GM19023 (cell line): ENCODE measurements around the gene UQCC2.

Experiments used
- ATAC-seq: cut with Tn5 transposase; IDR thresholded peaks from one replicate; pipeline ENCODE4 v1.9.1; 2021; ENCODE audit warnings: mild to moderate bottlenecking, moderate library complexity; ENCODE audit not compliant: unreplicated experiment

The UQCC2 gene

DNA sequence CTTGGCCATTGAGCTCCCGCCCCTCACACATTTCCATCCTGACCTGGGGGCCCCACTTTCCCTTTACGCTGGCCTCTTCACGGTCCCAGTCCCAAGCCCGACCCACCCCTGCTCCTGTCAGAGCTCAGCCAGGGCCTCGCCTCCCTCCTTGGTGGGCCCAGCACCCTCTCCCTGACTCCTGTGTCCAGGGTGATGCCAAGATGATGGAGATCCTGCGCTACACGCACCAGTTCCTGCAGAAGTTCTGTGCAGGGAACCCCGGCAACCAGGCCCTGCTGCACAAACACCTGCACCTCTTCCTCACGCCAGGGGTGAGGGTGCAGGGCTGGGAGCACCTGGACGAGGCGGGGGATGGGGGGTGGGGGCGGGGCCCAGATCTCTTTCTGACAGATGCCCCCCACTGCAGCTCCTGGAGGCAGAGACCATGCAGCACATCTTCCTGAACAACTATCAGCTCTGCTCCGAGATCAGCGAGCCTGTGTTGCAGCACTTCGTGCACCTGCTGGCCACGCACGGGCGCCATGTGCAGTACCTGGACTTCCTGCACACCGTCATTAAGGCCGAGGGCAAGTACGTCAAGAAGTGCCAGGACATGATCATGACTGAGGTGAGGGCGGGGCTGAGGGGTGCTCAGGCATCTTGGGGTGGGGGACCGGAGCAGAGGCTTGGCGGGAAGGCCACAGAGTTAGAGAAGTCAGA is 33.1 kb downstream of the UQCC2 start:
- no peak for ATAC-seq

DNA sequence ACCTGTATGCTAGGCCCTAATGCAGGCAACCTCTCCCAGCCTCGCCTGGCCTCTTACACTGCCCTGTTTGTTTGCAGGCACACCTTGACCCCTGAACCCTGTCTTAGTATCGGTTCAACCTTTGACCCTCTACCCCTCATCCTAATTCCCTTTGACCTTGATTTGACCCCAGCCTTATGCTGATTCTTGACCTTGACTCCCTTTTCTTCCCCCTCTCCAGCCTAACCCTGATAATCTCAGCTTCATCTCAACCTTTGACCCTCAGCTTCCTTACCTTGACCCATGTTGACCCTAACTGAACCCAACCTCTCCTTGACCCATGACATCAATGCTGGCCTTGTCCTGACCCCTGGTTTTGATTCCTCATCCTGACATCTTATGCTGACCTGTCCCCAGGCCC is 33.8 kb downstream of the UQCC2 start:
- no peak for ATAC-seq

DNA sequence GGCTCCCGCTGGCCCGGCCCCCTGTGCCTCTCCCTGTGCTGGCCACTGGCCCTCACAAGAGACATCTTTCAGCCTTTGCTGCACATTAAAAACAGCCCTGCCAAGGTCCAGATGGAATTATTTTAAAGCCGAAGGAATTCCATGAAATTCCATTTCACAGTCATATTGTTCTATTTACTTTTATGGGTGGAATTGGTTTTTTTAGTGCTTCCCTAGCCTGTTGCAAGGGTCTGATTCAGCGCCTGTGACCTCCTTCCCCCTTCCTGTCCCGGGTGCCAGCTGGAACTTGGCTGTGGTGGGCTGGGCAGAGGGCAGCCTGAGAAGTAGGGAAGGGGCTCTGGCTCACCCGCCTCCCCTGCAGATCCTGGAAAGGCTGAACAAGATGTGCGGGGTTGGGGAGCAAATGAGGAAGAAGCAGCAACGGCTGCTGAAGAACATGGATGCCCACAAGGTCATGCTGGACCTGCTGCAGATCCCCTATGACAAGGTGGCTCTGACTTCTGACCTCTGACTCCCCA is 34.3 kb downstream of the UQCC2 start:
- ATAC-seq = no peak

DNA sequence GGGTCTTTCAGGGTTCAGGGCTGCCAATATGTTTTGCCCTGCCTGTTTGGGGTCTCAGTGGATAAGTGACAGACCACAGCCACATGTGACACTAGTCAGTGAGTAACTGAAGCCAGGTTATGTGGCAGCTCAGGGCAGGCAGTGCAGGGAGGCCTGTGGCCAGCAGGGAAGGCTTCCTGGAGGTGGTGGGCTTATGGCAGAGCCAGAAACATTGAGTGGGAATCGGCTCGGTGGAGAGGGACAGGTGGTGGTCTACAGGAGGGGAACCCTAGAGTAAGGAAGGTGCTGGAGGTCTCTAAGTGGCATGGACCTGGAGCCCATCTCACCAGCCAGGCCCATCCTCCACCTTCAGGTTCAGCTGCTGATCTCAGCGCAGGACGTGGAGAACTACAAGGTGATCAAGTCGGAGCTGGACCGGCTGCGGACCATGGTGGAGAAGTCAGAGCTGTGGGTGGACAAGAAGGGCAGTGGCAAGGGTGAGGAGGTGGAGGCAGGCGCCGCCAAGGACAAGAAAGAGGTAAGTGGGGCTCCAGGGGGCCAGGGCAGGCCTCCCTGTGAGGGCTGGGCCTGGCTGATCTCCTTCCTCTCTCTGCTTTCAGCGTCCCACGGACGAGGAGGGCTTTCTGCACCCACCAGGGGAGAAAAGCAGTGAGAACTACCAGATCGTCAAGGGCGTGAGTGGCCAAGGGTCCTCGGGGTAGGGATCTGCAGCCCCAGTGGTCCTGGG is 34.9 kb downstream of the UQCC2 start:
- no peak for ATAC-seq

DNA sequence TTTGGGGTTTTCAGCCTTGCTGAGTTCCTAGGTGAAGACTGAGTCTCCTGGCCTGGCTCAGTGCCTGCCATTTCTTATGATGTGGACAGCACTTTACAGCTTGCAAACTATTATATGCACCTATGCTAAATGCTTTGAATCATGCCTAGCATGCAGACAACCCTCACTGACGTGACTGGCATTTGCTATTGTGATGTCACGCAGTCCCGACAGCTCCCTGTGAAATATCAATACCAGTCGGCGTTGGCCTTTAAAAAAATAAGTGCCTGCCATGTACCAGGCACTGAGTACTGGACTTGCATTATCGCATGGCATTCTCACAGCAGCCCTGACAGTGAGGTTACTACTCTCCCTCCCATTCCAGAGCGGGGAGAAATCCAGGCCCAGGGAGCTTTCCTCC is 35.5 kb downstream of the UQCC2 start:
- ATAC-seq = no peak

DNA sequence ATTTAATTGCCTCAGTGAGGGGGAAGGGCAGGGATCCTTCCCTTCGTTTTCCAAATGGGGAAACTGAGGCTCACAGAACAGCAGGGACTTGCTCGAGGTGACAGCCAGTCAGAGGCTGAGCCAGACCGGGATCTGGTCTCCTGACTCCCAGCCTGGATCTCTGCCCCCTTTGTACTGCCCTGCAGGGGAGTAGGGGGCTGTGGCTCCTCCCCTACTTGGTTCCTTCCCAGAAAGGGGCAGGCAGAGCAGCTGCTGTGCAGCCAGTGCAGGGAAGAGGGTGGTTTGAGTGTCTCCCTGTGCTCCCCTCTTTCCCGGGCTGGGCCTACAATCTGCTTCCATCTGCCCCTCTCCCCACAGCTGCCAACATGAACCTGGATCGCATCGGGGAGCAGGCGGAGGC is 37.6 kb downstream of the UQCC2 start:
- no peak for ATAC-seq

DNA sequence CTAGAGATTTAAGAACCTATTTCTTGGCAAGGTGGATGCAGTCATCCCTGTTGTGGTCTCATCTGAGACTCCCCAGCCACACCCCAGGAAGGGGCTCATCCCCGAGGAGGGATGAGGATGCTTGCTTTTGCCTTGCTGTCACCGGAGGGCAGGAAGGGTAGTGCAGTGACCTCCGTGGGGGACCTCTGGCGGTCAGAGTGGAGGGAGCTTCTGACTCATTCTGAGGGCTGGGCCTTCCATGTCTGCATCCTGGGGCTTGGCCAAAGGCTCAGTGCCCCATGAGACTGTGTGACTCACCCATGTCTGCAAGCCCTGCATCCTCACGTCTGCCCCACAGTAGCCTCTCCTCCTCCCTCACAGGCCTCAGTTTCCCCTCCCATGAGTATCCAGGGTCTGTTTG is 38.7 kb downstream of the UQCC2 start:
- ATAC-seq = no peak

DNA sequence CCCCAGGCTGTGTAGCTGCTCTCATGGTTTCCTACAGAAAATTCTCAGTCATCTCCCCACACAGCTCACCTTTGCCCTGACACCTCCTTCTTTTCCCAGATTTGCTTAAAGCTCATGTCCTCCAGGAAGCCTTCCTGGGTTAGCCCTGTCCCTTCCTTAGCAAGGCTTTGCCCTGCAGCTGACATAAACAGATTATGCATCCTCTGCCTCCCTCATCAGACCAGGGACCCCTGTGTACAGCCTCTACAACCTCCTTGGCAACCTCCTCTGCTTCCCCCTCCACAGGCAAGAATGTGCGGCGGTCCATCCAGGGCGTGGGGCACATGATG is 39.8 kb downstream of the UQCC2 start:
- ATAC-seq = no peak

DNA sequence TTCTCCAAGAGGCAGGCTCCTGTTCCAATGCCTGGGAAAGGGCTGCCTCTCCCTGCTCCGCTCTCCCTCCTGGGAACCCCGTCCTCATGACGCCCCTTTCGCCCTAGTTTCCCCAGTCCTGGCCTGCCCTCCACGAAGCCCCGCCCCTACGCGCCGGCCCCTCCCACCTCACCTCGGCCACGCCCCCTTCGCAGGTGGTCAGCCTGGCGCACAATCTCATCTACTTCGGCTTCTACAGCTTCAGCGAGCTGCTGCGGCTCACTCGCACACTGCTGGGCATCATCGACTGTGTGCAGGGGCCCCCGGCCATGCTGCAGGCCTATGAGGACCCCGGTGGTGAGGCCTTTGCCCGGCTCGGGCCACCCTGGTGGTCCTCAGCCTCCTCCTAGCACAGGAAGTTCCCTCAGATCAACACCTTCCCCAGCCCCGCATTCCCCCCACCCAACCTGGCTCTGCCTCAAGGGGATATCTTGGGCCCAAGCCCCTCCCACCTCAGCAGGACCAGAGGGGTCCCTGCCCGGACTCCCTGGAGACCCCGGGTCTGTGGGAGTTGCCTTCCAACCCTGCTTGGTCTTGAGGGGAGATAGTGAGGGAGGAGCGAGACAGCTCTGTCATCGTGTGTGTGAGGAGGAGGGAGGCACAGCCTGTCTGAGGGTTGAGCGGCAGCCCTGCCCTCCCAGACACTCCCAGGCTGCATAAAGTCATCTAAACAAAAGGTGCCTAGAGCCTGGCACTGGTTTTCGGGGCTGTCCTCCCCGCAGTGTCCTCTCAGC is 40.3 kb downstream of the UQCC2 start:
- no peak for ATAC-seq

DNA sequence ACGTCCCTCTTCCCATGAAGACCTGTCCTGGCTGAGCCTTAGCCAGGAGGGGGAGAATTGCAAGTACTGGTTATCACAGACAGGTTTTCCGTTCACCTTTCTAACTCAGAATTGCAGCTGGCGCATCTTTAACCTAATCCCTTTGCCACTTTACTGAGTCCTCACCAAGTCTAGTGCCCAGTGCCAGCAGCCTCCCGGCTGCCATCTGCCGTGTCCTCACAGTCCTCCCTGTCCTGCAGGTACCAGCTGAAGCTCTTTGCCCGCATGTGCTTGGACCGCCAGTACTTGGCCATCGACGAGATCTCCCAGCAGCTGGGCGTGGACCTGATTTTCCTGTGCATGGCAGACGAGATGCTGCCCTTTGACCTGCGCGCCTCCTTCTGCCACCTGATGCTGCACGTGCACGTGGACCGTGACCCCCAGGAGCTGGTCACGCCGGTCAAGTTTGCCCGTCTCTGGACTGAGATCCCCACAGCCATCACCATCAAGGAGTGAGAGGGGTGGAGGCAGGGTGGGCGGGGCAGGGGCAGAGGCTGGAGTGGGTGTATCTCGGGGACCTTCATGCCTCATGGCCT is 41.3 kb downstream of the UQCC2 start:
- no peak for ATAC-seq

DNA sequence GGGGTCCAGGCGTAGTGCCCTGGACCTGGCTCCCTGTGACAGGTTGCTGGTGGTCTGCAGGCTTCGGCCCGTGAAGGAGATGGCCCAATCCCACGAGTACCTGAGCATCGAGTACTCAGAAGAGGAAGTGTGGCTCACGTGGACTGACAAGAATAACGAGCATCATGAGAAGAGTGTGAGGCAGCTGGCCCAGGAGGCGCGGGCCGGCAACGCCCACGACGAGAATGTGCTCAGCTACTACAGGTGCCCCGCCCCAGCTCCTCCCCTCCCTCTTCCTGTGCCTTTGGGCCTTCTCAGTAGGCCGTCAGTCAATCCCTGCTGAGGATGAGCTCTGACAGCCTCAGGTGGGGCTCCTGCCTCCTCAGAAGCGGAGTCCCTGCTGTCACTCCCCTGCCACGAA is 42.6 kb downstream of the UQCC2 start:
- ATAC-seq = no peak

DNA sequence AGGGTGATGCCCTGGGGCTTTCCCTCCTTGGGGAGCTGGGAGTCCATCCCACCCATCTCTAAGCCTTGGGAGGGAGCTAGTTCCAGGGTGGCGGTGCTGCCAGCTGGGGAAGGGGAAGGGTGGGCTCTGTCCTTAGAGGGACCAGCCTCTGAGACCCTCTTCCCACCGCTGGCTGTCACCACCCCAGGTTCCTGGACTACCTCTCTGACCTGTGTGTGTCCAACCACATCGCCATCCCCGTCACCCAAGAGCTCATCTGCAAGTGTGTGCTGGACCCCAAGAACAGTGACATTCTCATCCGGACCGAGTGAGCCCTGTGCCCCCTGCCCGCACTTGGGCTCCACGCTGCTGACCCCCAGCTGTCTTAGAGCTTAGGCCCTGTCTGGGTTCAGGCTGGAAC is 43.2 kb downstream of the UQCC2 start:
- ATAC-seq = no peak

DNA sequence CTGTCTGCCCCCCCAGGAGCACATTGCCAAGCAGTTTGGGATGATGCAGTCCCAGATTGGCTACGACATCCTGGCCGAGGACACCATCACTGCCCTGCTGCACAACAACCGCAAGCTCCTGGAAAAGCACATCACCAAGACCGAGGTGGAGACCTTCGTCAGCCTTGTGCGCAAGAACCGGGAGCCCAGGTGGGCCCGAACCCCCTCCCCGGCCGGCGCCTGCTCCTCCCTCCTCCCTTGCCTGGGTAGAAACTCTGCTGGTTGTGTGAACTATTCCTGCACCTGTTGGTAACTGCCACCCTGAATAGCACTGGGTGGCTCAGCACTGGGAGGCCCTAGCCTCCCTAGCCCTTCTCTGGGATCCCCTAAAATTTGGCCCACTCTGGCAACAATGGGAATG is 43.7 kb downstream of the UQCC2 start:
- no peak for ATAC-seq

DNA sequence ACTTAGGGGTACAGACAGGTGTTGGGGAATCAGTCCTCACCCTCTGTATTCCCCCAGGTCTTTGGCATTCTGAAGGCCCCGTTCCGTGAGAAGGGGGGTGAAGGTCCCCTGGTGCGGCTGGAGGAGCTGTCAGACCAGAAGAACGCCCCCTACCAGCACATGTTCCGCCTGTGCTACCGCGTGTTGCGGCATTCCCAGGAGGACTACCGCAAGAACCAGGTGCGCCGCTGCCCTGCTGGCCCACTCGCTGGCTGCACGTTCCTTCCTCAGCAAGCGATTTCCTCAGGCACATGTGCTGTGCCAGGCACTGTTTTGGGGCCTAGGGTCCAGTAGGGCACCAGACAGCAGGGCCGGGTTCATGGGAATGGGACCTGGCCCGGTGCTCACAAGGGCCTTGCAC is 44.4 kb downstream of the UQCC2 start:
- no peak for ATAC-seq

DNA sequence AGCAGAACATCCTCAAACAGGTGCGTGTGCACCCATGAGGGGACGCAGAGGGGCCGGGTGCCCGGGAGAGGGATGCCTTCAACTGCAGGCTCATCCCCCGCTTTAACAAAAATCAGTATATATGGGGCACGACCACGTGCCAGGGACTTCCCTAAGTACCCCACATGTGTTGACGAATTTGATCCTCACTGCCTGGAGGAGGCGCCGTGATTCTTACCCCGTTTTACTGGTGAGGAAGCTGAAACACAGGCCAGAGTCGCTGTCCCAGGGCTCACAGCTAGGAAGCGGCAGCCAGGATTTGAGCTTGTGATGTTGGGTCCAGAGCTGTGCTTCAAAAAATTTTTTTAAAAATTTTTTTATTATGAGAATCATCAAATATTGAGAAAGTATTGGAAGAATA is 45.5 kb downstream of the UQCC2 start:
- ATAC-seq = no peak

DNA sequence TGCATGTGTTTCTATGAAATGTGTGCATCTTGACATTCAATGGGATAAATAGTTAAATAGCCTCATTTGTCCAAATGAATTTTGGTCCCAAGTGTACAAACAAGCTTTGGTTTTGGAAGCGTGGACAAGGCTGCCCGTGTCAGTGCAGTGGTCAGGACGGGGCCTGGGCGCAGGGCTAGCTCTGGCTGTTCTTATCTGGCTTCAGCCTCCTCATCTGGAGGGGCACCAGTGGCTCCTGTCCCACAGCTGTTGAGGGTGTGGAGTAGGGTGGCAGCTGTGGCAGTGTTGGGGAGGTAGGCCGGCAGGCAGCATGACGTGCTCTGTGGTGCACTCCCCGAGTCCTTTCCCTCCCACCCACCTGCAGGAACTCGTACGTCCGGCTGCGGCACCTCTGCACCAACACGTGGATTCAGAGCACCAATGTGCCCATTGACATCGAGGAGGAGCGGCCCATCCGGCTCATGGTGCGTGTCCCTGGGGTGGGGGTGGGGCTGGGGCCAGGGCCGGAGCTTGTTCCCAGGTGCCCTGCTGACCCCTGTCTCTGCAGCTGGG is 46.9 kb downstream of the UQCC2 start:
- no peak for ATAC-seq

DNA sequence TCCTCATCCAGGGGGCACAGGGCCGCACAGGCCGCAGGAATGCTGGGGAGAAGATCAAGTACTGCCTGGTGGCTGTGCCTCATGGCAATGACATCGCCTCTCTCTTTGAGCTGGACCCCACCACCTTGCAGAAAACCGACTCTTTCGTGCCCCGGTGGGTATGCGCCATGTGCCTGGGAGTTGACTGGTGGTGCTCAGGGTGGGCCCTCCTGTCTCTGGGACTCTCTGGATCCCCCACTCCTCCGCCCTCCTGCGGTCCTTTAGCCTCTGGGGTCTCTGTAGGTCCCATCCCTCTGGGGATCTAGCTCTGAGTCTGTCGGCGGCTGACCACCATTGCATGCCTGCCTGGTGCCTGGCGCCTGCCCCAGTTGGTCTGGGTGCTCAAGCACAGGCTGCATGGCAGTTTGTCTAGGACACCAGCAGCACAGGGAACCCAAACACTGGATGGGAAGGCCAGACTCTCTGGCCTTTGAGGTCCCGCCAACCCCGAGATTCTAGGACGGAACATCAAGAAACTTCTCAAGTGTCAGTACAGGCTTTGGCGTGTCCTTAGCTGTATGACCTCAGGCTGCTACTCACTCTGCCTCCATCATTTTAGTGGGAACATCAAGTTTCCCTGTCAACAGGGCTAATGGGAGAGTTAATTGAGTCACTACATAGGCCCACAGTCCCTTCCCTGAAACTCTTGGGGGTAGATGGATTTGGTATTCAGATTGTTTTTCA is 47.6 kb downstream of the UQCC2 start:
- no peak for ATAC-seq

DNA sequence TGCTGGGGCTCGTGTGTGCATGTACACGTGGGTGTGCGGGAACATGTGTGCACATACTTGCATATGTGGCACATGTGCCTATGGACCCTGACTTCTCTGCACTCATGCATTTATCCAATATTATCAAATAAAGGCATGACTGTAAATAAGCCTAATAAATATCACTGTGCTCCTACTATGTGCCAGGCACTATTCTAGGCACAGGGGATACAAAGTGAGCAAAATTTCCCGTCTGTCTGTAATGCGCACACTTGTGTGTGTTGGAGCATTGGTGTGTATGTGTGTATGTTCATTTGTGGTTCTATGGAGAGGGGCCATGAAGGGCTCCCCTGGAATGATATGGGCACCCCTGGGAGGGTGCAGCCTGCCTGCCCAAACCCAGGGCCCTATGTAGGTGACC is 48.5 kb downstream of the UQCC2 start:
- ATAC-seq = no peak

DNA sequence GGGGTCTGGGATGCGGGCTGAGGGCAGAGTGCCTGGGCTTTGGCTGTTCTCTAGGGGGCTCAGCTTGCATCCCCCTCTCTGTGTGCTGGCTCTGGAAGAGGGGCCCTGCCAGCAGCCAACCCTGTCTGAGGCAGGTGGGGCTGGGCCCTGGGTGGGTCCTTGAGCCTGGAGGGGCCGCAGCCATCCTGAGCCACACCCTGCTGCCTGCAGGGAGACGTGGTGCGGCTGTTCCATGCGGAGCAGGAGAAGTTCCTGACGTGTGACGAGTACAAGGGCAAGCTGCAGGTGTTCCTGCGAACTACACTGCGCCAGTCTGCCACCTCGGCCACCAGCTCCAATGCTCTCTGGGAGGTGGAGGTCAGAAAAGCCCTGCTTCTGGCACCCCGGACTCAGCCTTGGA is 49.2 kb downstream of the UQCC2 start:
- ATAC-seq = no peak

DNA sequence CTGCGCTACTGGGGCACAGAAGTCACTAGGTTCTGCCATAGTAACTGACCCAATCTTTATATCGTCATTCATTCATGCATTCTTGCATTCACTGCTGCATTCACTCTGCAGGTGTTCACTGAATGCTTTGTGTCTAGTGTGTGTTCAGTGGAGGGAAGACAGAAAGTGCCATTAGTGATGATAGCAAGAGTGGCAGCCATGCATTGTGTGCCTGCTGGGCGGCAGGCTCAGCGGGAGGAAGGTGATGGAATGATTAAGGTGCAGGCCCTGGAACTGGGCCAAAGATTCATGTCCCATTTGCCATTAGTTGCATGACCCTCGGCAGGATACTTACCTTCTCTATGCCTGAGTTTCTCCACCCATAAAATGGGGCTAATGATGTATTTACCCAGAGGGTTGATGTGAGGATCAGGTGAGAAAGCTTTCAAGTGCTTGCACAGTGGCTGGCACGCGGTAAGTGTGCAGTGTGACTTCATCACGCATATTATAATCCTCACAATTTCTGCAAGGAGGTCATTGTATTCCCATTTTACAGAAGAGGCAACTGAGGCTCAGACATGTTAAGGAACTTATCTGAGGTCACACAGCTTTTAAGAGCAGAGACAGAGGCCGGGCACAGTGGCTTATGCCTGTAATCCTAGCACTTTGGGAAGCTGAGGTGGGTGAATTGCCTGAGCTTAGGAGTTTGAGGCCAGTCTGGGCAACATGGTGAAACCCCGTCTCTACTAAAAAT is 50.2 kb downstream of the UQCC2 start:
- no peak for ATAC-seq
